HL-60/S4 treated with phorbol 12-myristate 13-acetate at 8.2 ng/mL for 4 days and 3 days (cell line): ENCODE results near the gene CHSY1.
"Not testable (repeated sequence)": the region's sequence is repeated elsewhere in the genome, so short reads cannot be mapped to it uniquely, and the experiment has no call there.

Experiments
- in situ Hi-C: fragments of 300-500 bp; cut with MboI; formaldehyde crosslinking; loops from 2 replicates; pipeline ENCODE4 v1.15.0; 2022; ENCODE audit warnings: low sequenced_read_pairs

The CHSY1 gene

GRCh38 chr15:101214435-101215097 is 37.3 kb downstream of the CHSY1 start:
- in situ Hi-C loops: not testable (repeated sequence)

GRCh38 chr15:101213570-101213969 is 38.3 kb downstream of the CHSY1 start:
- in situ Hi-C loops: no loop called here

GRCh38 chr15:101213147-101213546 is 38.7 kb downstream of the CHSY1 start:
- in situ Hi-C loops: no loop called here

GRCh38 chr15:101211897-101212296 is 40.0 kb downstream of the CHSY1 start:
- in situ Hi-C loops: no loop called here

- in situ Hi-C loops: no loop called here
Observed at GRCh38 chr15:101210466-101210865, 41.4 kb downstream of the CHSY1 start.

- in situ Hi-C loops: no loop called here
Observed at GRCh38 chr15:101210058-101210457, 41.8 kb downstream of the CHSY1 start.

- in situ Hi-C loops: no loop called here
Observed at GRCh38 chr15:101209285-101209845, 42.5 kb downstream of the CHSY1 start.

- in situ Hi-C loops: no loop called here
Observed at GRCh38 chr15:101207867-101208288, 44.0 kb downstream of the CHSY1 start.

- in situ Hi-C loops: no loop called here
Observed at GRCh38 chr15:101206176-101206591, 45.7 kb downstream of the CHSY1 start.

GRCh38 chr15:101204739-101205535 is 46.9 kb downstream of the CHSY1 start:
- in situ Hi-C loops: no loop called here

GRCh38 chr15:101203607-101204189 is 48.1 kb downstream of the CHSY1 start:
- in situ Hi-C loops: no loop called here

GRCh38 chr15:101203029-101203573 is 48.7 kb downstream of the CHSY1 start:
- in situ Hi-C loops: no loop called here

GRCh38 chr15:101201411-101202174 is 50.3 kb downstream of the CHSY1 start:
- in situ Hi-C loops: no loop called here

- in situ Hi-C loops: no loop called here
Observed at GRCh38 chr15:101200181-101200580, 51.7 kb downstream of the CHSY1 start.

- in situ Hi-C loops: no loop called here
Observed at GRCh38 chr15:101198800-101199199, 53.0 kb downstream of the CHSY1 start.

- in situ Hi-C loops: no loop called here
Observed at GRCh38 chr15:101198031-101198575, 53.7 kb downstream of the CHSY1 start.

GRCh38 chr15:101194546-101195125 is 57.2 kb downstream of the CHSY1 start:
- in situ Hi-C loops: no loop called here

- in situ Hi-C loops: no loop called here
Observed at GRCh38 chr15:101193806-101194545, 57.9 kb downstream of the CHSY1 start.

GRCh38 chr15:101193120-101193644 is 58.7 kb downstream of the CHSY1 start:
- in situ Hi-C loops: no loop called here
